HEK293 (cell line): ENCODE measurements around the gene SLC7A14.

Experiments
- CTCF ChIP-seq: fragments of 450-650 bp; formaldehyde crosslinking; IDR thresholded peaks from 2 replicates; pipeline ENCODE4 v1.5.1; 2016; ENCODE audit warnings: missing biosample characterization, missing genetic modification characterization
- HOXD13 ChIP-seq: sonication (generic); formaldehyde crosslinking; IDR thresholded peaks from 2 replicates; pipeline ENCODE4 v1.8.0; 2022; ENCODE audit warnings: missing genetic modification reagents, borderline replicate concordance
- TCF7L2 ChIP-seq: IDR thresholded peaks from 2 replicates; pipeline ENCODE4 v1.6.1; 2011; ENCODE audit warnings: low read depth, mild to moderate bottlenecking, inconsistent platforms, low read length, moderate library complexity, borderline replicate concordance
- ZEB2 ChIP-seq: fragments of 450-650 bp; formaldehyde crosslinking; IDR thresholded peaks from 2 replicates; pipeline ENCODE4 v1.5.1; 2016; ENCODE audit warnings: missing biosample characterization, missing genetic modification characterization
- ZNF121 ChIP-seq: fragments of 450-650 bp; formaldehyde crosslinking; IDR thresholded peaks from 2 replicates; pipeline ENCODE4 v1.5.1; 2016; ENCODE audit warnings: missing biosample characterization, missing genetic modification characterization
- ZNF416 ChIP-seq: fragments of 450-650 bp; formaldehyde crosslinking; IDR thresholded peaks from 2 replicates; pipeline ENCODE4 v1.5.1; 2016; ENCODE audit warnings: missing biosample characterization, missing genetic modification characterization
- ZNF514 ChIP-seq: fragments of 450-650 bp; formaldehyde crosslinking; IDR thresholded peaks from 2 replicates; pipeline ENCODE4 v1.5.1; 2016; ENCODE audit warnings: missing biosample characterization, missing genetic modification characterization
- ZNF529 ChIP-seq: fragments of 450-650 bp; formaldehyde crosslinking; IDR thresholded peaks from 2 replicates; pipeline ENCODE4 v1.5.1; 2017; ENCODE audit warnings: missing genetic modification characterization, missing biosample characterization; ENCODE audit not compliant: insufficient replicate concordance
- ZNF549 ChIP-seq: fragments of 450-650 bp; IDR thresholded peaks from 2 replicates; pipeline ENCODE4 v1.5.1; 2018; ENCODE audit warnings: missing biosample characterization, missing genetic modification characterization, mild to moderate bottlenecking, inconsistent platforms, moderate library complexity
- ZNF558 ChIP-seq: fragments of 450-650 bp; formaldehyde crosslinking; IDR thresholded peaks from 2 replicates; pipeline ENCODE4 v1.5.1; 2016; ENCODE audit warnings: missing biosample characterization, missing genetic modification characterization
- ZNF585B ChIP-seq: fragments of 450-650 bp; formaldehyde crosslinking; IDR thresholded peaks from 2 replicates; pipeline ENCODE4 v1.5.1; 2016; ENCODE audit warnings: missing biosample characterization, missing genetic modification characterization
- TF ChIP-seq, protein P1 (sequence below): fragments of 450-650 bp; formaldehyde crosslinking; IDR thresholded peaks from 2 replicates; pipeline ENCODE4 v1.5.1; 2016; ENCODE audit warnings: missing biosample characterization, missing genetic modification characterization
- TF ChIP-seq, protein P2 (sequence below): fragments of 450-650 bp; formaldehyde crosslinking; IDR thresholded peaks from 2 replicates; pipeline ENCODE4 v1.5.1; 2016; ENCODE audit warnings: missing biosample characterization, missing genetic modification characterization

GRCh38 chr3:170531657-170532335, 54.1 kb downstream of the SLC7A14 start:
- TF ChIP-seq HOXD13 (CRISPR knock-in tag): no peak
- TF ChIP-seq CTCF (tag by site-specific recombination): no peak
- no peak for TF ChIP-seq ZNF514 (tag by site-specific recombination)
- no peak for TF ChIP-seq ZEB2 (tag by site-specific recombination)
- no peak for TF ChIP-seq TCF7L2
- no peak for TF ChIP-seq ZNF416 (tag by site-specific recombination)
- TF ChIP-seq, protein P1, sequence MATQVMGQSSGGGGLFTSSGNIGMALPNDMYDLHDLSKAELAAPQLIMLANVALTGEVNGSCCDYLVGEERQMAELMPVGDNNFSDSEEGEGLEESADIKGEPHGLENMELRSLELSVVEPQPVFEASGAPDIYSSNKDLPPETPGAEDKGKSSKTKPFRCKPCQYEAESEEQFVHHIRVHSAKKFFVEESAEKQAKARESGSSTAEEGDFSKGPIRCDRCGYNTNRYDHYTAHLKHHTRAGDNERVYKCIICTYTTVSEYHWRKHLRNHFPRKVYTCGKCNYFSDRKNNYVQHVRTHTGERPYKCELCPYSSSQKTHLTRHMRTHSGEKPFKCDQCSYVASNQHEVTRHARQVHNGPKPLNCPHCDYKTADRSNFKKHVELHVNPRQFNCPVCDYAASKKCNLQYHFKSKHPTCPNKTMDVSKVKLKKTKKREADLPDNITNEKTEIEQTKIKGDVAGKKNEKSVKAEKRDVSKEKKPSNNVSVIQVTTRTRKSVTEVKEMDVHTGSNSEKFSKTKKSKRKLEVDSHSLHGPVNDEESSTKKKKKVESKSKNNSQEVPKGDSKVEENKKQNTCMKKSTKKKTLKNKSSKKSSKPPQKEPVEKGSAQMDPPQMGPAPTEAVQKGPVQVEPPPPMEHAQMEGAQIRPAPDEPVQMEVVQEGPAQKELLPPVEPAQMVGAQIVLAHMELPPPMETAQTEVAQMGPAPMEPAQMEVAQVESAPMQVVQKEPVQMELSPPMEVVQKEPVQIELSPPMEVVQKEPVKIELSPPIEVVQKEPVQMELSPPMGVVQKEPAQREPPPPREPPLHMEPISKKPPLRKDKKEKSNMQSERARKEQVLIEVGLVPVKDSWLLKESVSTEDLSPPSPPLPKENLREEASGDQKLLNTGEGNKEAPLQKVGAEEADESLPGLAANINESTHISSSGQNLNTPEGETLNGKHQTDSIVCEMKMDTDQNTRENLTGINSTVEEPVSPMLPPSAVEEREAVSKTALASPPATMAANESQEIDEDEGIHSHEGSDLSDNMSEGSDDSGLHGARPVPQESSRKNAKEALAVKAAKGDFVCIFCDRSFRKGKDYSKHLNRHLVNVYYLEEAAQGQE: no peak
- no peak for TF ChIP-seq ZNF529
- TF ChIP-seq, protein P2, sequence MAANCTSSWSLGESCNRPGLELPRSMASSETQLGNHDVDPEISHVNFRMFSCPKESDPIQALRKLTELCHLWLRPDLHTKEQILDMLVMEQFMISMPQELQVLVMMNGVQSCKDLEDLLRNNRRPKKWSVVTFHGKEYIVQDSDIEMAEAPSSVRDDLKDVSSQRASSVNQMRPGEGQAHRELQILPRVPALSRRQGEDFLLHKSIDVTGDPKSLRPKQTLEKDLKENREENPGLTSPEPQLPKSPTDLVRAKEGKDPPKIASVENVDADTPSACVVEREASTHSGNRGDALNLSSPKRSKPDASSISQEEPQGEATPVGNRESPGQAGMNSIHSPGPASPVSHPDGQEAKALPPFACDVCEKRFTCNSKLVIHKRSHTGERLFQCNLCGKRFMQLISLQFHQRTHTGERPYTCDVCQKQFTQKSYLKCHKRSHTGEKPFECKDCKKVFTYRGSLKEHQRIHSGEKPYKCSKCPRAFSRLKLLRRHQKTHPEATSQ (tag by site-specific recombination): no peak
- TF ChIP-seq ZNF585B: no peak
- no peak for TF ChIP-seq ZNF549
- TF ChIP-seq ZNF121 (tag by site-specific recombination): no peak
- TF ChIP-seq ZNF558 (tag by site-specific recombination): no peak
